DLD1 (cell line): ENCODE results near the gene KRTAP19-1.
"Not testable (repeated sequence)": the region's sequence is repeated elsewhere in the genome, so short reads cannot be mapped to it uniquely, and the experiment has no call there.

Source experiments
- in situ Hi-C: cut with HindIII; loops from 2 replicates; pipeline ENCODE4 v1.10.0; 2017; ENCODE audit warnings: low sequenced_read_pairs

The KRTAP19-1 gene

DNA sequence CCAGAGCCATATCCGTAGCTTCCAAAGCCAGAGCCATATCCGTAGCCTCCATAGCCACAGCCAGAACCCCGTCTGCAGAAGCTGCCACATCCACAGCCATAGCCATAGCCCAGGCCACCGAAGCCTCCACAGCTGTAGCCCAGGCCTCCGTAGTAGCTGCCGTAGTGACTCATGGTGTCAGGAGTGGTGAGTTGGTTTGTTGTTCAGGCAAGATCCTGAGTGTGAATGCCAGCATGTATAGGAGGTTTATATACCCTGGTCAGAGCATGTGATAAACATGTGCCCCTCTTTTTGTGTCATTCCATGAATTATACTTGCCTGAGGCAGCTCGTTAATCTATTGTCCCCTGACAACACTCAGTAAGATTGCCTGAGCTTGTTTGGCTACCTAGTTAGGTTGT, at the start of gene KRTAP19-1:
KRTAP19-1 (minus strand) TSS at position 223 of the 400 bp plus-strand sequence; CDS start at position 173, 50 bp downstream.
- in situ Hi-C loops, result no loop called here

DNA sequence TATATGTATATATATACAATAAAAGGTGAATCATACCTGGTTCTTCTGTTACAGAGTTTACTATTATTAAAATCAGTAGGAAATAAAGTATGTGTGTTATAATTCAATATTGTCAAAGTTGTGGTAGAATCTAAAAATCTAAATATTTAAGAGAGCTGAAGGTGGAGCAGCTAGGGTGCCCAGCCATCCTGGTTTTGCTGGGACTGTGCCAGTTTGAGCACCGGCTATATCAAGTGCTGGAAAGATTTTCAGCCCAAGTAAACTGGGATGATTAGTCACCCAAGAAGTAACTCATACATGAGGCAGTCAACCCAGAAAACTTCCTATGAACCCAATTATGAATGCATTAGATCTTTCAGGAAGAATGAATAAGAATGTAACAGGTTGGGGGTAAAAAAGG, 38.7 kb upstream of the KRTAP19-1 start:
- in situ Hi-C loops, result no loop called here

DNA sequence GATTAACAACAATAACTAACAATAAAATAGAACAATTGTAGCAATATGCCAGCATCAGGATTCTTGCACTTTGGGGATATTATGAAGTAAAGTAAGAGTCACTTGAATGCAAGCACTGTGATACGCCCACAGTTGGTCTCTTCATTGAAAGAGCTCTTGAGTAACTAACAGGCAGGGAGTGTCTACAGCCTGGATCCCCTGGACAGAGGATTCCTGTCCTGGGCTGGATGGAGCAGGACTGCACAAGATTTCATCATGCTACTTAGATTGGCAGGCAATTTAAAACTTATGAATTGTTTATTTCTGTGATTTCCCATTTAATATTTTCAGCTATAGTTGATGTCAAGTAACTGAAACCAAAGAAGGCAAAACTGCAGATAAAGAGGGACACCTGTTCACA, 35.5 kb upstream of the KRTAP19-1 start:
- in situ Hi-C loops, result no loop called here

DNA sequence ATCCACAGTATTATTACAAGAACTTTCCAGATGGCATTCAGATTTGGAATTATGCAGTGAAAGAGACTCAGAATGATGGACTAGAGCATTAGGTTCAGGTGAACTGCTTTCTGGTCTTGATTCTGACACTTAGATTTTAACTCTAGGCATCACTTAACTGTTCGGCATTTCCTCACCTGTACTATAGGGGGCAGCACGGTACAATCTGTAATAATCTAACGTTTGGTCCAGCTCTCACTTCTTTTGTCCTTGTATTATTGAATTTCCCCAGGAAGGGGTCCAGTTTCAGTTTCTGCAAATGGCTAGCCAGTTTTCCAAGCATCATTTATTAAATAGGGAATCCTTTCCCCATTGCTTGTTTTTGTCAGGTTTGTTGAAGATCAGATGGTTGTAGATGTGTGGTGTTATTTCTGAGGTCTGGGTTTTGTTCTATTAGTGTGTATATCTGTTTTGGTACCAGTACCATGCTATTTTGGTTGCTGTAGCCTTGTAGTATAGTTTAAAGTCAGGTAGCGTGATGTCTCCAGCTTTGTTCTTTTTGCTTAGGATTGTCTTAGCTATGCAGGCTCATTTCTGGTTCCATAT, 25.5 kb upstream of the KRTAP19-1 start:
- in situ Hi-C loops, result not testable (repeated sequence)

DNA sequence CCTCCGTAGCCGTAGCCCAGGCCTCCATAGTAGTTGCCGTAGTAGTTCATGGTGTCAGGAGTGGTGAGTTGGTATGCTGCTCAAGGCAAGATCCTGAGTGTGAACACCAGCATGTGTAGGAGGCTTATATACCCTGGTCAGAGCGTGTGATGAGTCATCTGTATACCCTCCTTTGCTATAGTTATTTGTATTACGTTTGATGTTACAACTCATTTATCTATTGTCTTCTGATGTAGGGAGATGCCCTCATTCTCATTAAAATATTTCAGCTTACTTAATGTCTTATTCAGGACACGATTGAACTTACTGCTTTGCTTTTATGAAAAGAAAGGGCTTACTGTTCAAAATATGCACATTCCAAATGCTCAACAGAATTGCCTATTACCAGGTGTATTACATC, 21.9 kb upstream of the KRTAP19-1 start, which contains the start of gene KRTAP19-5:
KRTAP19-5 (minus strand) TSS at position 101 of the 400 bp plus-strand sequence; CDS start at position 50, 51 bp downstream.
- in situ Hi-C loops, result no loop called here

DNA sequence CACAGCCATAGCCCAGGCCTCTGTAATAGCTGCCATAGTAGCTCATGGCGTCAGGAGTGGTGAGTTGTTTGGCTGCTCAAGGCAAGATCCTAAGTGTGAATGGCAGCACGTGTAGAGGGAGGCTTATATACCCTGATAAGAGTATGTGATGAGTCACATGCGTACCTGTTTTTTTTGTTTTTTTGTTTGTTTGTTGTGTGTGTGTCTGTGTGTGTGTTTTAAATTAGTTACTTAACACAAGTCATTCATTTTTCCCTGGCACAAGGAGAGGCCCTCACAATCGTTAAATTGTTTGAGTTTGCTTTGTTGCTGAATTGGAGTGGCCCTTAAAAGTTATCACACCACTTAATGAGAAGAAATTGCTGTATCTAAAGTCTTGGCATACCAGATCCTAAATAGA, 16.9 kb upstream of the KRTAP19-1 start, which contains the start of gene KRTAP19-4:
KRTAP19-4 (minus strand) TSS at position 101 of the 400 bp plus-strand sequence; CDS start at position 46, 55 bp downstream.
- in situ Hi-C loops, result no loop called here

DNA sequence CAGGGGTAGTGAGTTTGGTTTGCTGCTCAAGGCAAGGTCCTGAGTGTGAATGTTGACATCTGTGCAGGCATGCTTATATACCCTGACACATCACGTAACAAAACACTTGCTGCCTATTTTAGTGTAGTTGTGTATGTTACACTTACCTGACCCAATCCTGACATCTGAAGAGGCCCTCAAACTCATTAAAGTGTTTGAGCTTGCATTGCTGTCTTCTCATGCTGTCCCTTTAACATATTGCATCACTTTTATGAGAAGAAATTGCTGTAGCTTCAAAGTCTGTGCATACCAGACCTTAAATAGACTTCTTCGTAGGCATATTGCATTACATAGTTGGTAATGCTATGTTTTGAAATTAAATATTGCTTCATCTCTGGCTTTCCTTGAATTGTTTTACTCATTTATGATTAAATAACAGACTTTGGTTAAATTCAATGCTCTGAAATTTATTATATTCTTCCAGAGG, 11.8 kb upstream of the KRTAP19-1 start, which contains the start of gene KRTAP19-3:
KRTAP19-3 (minus strand) TSS at position 51 of the 466 bp plus-strand sequence. CDS start 56 bp downstream, outside the sequence.
- in situ Hi-C loops, result no loop called here

DNA sequence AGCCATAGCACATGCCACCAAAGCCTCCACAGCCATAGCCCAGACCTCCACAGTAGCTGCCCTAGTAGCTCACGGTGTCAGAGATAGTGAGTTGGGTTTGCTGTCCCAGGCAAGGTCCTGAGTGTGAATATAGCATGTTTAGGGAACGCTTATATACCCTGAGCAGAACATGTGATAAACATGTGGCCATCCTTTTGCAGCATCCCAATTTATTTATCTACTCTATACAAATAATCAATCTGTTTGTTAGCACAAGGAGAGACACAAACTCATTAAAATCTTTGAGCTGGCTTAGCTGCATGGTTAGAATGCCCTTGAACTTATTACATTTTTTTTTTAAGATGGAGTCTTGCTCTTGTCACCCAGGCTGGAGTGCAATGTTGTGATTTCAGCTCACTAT, 7.2 kb upstream of the KRTAP19-1 start, which contains the start of gene KRTAP19-2:
KRTAP19-2 (minus strand) TSS at position 101 of the 400 bp plus-strand sequence; CDS start at position 13, 88 bp downstream.
- in situ Hi-C loops, result no loop called here

DNA sequence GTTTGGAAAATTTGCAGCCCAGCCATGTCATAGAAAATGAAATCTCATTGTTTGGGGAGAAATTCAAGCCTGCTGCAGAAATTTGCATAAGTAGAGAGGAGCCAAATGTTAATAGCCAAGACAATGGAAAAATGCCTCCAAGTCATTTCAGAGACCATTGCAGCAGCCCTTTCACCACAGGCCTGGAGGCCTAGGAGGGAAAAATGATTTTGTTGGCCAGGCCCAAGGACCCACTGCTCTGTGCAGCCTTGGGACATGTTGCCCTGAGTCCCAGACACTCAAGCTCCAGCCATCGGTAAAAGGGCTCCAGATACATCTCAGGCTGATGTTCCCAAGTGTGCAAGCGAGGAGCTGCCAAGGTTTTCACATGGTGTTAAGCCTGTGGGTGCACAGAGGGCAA, 6.0 kb upstream of the KRTAP19-1 start:
- in situ Hi-C loops, result no loop called here

DNA sequence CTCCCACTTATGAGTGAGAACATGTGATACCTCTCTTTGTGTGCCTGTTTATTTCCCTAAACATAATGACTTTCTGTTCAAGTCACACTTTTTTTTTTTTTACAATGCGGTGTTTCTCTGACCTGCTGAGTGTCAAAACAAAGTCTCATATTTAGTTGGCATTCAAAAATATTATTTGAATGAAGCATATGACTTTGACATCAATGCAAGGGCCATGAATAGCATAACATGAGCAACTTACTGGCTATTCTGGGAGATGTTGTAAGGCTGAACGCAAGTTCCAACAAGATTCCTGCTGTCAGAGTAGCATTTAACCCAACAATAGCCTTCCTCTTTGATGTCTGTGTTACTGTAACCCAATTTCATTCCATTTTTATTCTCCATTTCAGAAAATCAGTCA, 2.0 kb upstream of the KRTAP19-1 start:
- in situ Hi-C loops, result no loop called here

DNA sequence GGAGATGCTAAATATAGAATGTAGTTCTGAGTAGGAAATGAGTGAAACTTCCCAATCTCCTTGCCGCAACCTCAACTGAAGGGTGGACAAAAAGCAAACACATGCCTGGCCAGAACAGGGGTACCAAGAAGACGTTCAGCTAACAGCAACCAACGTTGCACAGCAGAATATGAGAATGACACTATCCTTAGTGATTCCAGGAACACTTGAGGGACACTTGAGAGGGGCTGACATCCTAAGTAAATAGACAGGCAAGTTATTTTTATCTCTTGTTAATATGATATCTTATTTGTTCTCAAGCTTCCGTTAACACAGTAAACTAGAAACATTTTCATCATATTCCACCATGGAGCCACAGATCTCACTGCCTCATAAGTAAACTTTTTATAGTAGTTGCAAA, 908 bp downstream of the KRTAP19-1 start:
- in situ Hi-C loops, result no loop called here

DNA sequence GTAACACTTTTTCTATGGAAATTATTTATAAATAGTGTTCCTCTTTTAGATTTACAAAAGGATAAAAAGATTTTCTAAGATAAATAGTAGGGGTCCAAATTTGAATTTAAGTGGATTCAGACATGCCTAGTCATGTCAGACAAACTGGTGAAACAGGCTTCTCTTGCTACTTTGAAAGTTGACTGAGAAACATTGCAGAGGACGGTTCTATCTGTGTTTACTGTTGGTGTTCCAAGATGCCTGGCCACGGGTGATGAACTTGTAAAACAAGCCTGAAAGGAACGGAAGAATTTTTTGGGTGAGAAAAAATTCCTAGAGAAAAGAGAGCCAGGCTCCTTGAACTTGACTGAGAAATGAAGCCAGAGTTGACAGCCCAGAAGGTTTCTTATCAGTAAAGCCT, 2.2 kb downstream of the KRTAP19-1 start:
- in situ Hi-C loops, result no loop called here

DNA sequence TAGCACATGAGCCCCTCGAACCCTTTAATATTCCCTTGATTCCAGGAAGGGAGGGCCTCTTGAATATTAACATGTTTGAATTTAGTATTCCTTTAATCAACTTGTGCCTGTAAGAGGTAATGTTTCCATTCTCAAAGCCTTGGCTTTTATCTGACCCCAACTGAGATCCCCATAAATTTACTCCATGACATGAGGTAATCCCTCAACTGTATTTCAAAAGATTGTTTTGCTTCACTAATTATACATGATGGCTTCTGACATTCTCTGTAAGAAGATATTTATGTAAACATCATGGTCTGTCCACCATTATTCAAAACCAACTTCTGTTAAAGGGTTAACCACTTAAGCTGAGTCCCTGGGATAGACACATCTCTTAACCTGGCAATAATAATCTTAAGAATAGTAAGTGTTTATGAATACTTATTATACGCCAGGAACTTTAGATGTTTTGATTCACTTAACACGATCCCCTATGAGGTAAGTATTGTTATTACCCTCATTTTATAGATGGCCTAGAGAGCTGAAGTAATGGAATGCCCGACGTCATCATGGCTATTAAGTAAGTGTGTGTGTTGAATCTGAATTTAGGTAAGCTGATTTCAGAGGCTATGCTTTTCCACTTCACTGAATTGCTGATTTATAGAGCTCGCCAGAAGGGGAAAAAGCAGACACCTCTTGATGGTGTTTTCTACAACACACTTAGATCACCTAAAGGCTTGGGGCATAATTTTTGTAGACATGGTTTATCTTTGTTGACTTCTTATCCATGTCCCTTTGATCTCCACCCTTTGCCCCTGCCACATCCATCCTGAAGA, 11.1 kb downstream of the KRTAP19-1 start:
- in situ Hi-C loops, result no loop called here

DNA sequence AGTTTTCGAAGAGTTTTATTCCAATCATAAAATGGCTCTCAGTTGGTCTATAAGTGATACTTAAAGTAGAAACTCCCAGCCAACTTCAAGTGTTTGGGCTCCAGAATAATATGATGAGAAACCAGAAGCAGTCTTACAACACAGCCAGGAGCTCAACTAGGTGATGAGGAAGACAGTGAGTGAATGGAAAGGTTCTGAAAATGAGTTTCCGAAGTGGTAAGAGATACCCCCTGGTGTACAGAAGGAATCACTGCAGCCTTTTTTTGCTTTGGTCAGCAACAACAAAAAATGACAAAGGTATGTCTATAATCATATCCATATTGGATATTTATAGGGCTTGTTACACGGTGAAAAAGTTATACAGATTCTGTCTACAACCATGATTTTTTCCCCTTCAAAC, 16.5 kb downstream of the KRTAP19-1 start:
- in situ Hi-C loops, result no loop called here

DNA sequence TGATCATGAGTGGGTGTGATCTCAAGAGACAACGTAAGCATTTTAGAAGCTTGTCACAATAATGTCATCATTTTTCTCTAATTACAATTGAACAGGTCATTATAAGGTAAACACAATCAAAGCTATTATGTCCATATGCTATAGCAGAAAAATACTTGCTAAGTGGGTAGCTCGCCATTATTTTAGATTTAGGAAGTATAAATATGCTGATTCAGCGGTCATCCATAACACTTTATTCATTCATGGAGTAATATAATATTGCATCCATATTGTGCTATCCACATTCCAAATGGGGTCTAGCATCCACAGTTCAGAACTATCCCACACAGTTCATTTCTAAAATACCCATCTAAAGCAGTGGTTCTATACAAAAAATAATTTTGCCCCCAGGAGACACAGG, 31.7 kb downstream of the KRTAP19-1 start:
- in situ Hi-C loops, result no loop called here

DNA sequence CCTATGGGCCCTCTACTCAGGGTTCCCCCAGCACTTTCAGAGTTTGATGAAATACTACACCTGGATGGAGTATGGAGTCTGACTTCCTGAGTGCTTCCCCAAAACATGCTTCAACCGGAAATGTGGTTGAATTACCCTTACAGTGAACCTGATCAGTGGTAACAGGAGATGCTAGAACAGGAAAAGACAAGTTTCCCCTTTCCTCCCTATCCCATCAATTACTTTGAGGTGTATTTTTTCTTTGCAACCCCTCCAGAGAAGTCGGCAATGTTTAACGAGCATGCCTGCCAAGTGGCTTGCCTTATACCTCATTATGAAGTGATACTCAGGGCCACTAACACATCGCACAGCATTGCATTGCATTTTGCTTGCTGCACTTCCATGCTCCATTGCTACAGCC, 33.1 kb downstream of the KRTAP19-1 start:
- in situ Hi-C loops, result no loop called here

DNA sequence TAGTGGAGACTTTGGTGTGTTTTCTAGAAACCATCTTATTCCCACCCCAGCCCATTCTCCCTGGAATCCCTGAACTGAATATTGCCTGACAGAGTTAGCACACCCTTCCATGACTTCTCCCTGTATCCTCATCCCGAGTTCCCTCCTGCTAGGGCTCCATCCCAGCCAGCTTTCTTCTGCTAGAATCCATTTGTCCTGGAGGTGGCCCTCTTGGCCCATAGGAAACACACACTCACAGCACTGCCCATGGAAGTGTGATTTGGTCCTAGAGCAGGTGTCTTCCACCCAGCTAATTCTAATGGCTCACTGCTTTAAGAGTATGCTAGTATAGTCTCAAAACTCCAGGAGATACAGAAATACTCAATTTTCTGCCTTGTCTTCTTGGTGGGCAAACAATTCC, 36.0 kb downstream of the KRTAP19-1 start:
- in situ Hi-C loops, result no loop called here

DNA sequence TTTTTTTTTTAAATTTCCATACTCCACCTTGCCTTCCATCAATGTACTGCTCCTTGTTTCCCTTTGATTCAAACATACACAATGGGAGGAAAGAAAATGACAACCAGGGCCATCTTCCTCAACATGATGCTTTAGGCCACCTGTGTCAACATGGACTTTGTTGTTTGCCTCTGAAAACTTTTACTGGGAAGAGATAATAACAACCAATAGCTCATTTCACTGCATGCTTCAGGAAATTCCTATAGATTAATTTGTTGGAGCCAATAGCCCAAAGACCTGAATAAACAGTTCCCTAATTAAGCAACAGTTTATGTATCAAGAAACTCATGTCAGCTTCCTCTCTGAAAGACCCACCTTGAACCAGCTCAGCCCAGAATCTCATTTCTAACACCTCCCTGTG, 36.9 kb downstream of the KRTAP19-1 start:
- in situ Hi-C loops, result no loop called here

DNA sequence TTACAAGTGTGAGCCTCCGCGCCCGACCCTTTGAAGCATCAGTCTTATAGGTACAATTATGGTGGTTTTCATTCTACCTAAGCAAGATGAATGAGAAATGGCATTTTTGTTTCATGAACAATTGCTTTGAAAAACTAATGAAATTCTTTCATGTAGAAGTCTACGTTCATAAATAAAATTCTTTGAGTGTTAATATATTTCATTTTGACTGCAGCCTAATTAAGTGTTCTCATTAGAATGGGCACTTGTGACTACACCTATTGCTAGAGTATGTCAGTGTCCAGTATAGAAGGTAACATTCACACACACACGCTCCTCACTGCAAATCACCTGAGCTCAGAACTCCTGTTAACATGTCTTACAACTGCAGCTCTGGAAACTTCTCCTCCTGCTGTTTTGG, 40.2 kb downstream of the KRTAP19-1 start, which contains the start of gene KRTAP15-1:
KRTAP15-1 (plus strand) TSS at position 301 of the 400 bp plus-strand sequence; CDS start at position 354, 53 bp downstream.
- in situ Hi-C loops, result no loop called here

DNA sequence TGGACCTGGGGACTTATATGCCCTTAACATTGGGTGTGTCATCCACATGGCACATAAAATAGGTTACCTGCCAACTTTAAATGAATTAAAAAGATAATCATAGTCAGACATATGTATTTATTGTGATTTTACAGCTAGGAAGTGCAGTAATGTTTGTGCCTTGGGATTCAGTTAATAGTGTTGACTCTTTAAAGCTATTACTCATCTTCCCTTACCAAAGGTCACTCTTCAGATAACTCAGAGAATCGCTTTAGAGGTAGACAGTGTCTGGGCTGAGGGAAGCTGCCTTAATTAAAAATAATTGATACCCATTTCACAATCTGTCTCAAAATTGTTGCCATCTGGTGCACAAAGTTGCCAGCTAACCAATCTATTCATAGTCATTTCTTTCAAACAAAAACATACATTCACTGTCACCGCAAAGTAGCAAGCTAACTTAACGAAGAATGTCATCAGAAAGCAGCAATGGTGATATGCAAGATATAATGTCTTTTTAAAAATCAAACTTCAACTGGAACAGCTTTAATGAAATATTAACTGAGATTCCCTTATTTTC, 43.1 kb downstream of the KRTAP19-1 start:
- in situ Hi-C loops, result no loop called here

DNA sequence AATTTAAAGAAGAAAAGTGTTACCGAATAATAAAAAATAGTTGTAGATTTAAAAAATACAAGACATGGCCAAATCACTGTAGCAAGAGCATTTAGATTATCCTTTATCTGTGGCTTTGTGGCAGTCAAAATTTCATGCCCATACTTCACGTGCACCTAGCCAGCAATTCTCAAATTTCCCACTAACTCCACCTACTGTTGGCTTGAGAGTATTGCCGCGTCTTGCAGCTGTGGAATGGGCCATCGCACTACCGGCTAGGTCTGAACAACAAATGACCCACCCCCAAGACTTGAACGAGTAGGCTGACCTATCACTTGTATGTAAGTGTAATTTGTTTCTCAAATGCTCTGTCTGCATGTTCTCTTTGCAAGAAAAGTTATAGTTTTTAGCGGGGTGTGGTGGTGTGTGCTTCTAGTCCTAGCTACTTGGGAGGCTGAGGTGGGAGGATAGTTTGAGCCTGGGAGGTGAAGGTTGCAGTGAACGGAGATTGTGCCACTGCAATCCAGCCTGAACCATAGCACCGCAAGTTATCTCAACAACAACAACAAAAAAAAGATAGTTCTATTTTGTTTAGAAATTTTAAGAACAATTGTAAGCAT, 46.0 kb downstream of the KRTAP19-1 start:
- in situ Hi-C loops, result no loop called here
